SW 1271 (cell line): Measurements from ENCODE around the gene PRTN3.
"Not testable (repeated sequence)": the region's sequence is repeated elsewhere in the genome, so short reads cannot be mapped to it uniquely, and the experiment has no call there.

Source experiments
- DNase-seq, 2 experiments: peaks; one replicate each; lab custom pipeline; 2025; lab: John Stamatoyannopoulos, UW

Gene PRTN3

DNA sequence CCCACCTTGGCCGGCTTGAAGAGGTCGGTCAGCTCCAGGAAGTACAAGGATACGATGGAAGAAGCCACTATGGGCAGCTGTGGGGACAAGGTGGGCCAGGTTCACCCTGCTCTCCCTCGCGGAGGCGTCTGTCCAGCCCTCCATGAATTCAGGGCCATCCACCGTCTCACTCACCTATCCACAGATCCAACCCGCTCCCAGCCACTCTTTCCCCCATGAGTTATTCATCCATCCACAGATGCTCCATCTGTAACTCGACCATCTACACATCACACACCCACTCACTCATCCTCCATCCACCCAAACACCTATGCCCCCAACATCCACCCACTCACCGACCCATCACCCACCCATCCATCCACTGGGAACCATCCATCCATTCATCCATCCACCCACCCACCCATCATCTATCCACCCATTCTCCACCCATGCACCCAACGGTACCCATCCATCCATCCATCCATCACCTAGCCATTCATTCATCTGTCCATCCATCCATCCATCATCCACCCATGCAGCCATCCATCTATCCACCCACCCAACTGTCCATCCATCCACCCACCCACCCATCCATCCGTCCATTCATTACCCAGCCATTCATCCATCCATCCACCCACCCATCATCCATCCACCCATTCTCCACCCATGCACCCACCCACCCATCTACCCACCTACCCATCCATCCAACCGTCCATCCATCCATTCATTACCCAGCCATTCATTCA is 24.9 kb upstream of the PRTN3 start:
- no peak for DNase-seq

DNA sequence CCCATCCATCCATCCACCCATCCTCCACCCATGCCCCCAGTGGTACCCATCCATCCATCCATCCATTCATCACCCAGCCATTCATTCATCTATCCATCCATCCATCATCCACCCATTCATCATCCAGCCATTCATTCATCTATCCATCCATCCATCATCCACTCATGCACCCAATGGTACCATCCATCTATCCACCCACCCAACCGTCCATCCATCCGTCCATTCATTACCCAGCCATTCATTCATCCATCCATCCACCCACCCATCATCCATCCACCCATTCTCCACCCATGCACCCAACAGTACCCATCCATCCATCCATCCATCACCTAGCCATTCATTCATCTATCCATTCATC is 24.3 kb upstream of the PRTN3 start:
- no peak for DNase-seq

GRCh38 chr19:820212-820611 is 20.6 kb upstream of the PRTN3 start:
- DNase-seq = not testable (repeated sequence)

- no peak for DNase-seq
Measured at GRCh38 chr19:821231-821824, 19.5 kb upstream of the PRTN3 start.

DNA sequence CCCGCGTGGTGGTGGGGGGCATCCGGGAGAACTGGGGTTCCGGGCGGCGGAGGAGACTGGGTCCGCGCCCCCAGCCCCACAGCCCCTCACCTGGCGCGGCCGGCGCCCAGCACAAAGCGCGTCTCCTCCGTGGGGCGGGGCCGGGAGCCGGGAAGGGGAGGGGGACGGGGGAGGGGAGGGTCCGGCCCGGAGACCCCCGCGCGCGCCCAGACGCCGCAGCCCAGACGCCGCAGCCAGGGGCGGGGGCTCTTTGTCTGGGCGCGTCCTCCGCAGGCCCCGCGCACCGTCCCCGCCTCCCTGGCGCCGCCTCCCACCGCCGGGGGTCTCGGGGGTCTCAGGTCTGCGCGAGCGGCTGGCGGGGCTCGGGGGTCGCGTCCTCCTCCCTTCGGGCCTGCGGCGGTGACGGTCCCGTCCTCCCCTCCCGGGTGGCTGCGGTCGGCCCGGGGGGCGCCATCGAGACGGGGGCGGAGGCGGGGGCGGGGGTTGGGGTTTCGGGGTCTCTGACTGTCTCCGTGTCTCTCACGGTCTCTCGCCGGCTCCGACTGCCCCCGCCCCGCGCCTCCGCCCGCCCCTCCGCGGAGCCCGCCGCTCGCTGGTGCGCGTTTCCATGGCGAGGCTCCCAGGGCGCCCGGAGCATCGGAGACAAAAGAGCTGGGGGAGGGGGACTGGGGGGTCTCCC is 18.8 kb upstream of the PRTN3 start, which contains the start of gene PLPPR3:
Gene PLPPR3, minus strand, starts transcription at position 131 of the 679 bp plus-strand sequence. CDS start 396 bp downstream, outside the sequence.
- DNase-seq = no peak

DNA sequence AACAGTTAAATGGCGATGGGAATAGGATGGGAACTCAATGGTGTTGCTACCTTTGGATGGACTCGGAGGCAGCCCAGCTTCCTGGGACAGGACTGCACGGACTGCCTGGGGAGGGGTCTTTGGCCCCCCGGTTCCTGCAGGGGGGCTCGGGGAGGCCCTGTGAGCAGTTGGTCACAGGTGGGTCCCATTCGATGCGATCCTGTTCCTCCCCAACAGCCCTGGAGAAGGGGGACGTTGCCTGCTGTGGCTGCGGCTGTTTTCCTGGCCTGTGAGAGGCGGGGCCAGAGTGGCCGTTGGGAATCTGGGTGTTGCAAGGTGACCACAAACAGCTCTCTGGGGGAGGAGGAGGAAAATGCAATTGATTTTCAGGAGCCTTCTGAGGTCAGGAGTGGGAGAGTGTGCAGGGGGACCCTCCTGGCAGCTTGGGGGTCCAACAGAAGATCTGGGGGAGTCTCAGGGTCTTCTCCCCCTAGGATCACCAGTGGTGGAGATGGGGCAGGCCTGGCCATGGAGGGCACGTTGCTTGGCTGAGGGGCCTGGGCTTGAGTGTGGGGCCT is 17.2 kb upstream of the PRTN3 start:
- DNase-seq = no peak

GRCh38 chr19:824885-825284 is 15.9 kb upstream of the PRTN3 start:
- no peak for DNase-seq

- DNase-seq = no peak
Measured at GRCh38 chr19:825897-826644, 14.7 kb upstream of the PRTN3 start.

DNA sequence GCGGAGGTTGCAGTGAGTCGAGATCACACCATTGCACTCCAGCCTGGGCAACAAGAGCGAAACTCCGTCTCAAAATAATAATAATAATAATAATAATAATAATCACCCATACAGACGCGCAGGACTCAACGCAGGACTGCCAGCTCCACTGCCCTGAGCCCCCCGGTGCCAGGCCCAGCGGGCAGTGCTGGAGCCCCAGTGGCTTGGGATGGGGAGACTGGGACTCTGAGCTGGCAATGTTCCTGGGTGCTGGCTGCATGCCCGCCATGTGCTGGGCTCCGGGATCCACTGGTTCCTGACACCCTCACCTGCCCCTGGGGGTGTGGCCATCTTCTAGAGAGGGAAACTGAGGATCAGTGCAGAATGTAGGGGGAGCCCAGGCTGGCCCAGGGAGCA is 13.5 kb upstream of the PRTN3 start:
- no peak for DNase-seq

DNA sequence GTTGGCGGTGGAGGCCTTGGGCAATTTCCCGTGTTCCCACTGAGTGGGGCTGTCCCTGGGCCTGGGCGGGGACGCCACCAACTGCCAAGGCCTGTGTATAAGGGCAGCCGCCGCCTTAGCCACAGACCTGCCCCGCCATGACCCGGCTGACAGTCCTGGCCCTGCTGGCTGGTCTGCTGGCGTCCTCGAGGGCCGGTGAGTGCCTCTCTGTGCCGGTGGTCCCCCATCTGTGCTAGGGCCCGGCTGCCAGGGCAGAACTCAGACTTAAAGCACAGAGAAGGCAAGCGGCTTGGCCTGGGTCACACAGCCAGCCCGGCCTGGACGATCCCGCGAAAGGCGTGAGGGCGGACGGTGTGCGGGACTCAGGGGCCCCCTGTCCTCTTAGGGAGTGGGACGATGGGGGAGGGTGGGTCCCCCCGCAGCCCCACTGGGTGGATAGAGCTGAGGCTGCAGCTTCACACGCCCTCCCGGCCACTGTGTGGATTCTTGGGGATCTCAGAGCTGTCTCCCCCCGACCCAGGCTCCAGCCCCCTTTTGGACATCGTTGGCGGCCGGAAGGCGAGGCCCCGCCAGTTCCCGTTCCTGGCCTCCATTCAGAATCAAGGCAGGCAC is 13.0 kb upstream of the PRTN3 start, which contains the start of gene AZU1:
Gene AZU1, plus strand, starts transcription at position 128 of the 612 bp plus-strand sequence. Its CDS starts 10 bp downstream, at position 138.
- DNase-seq = no peak

- DNase-seq = no peak
Measured at GRCh38 chr19:829129-829758, 11.6 kb upstream of the PRTN3 start.

GRCh38 chr19:831407-832369 is 9.1 kb upstream of the PRTN3 start:
- no peak for DNase-seq

DNA sequence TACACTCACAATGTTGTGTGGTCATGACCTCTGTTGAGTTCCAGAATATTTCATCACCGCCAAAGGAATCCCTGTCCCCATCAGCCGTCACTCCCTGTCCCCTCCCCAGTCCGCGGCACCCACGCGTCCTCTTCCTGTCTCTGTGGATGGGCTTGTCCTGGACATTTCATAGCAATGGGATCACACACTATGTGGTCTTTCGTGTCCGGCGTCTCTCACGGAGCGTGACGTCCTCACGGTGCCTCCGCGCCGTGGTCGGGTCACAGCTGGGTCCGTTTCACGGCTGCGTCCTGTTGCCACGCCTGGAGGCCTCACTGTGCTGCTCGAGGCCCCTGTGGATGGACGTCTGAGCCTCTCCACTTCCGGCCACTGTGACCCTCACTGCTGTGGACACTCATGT is 6.6 kb upstream of the PRTN3 start:
- no peak for DNase-seq

DNA sequence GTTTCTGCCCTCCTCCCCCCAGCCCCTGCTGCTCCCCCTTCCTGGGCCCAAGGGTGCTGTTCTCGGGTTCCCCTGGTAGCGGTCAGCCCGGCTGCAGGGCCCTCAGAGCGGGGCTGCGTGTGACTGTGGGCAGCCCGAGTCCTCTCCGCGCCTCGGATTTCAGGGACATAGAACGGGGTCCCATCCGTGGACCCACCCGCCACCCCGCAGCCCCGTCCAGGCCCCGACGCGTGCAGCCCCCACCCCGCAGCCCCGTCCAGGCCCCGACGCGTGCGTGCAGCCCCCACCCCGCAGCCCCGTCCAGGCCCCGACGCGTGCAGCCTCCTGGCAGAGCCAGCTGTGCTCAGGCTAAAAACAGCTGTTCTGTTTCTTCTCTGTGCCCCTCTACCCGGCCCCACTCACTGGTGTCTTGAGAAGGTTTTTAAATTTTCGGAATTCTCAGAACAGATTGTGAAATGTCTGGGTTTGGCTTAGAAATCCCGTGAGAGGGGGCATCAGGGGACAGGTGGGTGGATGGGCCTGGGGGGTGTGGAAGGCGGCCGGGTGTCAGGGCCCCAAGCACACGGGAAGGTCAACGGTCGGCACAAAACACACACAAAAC is 5.5 kb upstream of the PRTN3 start:
- DNase-seq = no peak

GRCh38 chr19:842802-843179 is 2.0 kb downstream of the PRTN3 start:
- DNase-seq = not testable (repeated sequence)

DNA sequence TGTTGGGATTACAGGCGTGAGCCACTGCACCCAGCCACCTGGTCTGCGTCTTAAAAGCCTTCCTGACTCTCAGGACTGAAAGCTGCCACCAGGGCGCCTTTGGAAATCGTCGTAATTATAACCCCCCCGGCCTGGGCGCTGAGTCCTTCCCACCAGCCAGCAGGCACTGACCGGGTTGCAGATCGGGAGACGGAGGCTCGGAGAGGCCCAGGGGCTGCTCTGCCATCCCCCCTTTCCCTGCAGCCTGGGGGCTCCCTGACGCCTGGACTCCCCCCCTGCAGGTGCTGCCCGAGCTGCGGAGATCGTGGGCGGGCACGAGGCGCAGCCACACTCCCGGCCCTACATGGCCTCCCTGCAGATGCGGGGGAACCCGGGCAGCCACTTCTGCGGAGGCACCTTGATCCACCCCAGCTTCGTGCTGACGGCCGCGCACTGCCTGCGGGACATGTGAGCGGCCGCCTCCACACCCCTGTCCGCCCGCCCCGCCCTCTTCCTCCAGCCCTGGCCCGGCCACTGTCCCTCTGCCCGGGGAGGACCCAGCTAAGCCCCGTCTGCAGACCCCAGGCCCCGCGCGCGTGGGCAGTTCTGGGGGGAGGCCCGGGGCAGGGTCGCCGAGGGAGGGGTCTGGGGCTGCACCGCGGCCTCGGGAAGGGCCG is 2.5 kb downstream of the PRTN3 start:
- DNase-seq = peak in 1 of 2 experiments; percentile 41

GRCh38 chr19:843836-844545 is 3.2 kb downstream of the PRTN3 start:
- no peak for DNase-seq

DNA sequence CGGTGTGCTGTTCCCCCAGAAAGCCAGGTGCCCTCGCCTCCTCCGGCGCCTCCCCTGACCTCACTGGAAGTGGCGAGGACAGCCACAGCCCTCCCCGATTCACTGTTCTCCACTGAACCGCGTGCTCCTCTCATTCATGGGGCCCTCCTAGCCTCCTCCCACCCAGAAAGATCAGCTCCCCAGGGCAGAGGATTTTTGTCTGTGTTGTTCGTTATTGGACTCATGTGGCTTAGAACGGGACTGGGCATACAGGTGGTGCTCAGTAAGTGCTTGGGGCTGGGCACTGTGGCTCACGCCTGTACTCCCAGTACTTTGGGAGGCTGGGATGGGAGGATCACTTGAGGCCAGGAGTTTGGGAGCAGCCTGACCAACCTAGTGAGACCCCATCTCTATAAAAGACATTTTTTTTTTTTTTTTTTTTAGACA is 3.8 kb downstream of the PRTN3 start:
- DNase-seq = no peak
